ENCODE results near the gene POMC.
"Not testable (repeated sequence)": the region's sequence is repeated elsewhere in the genome, so short reads cannot be mapped to it uniquely, and the experiment has no call there.

Gene POMC

DNA sequence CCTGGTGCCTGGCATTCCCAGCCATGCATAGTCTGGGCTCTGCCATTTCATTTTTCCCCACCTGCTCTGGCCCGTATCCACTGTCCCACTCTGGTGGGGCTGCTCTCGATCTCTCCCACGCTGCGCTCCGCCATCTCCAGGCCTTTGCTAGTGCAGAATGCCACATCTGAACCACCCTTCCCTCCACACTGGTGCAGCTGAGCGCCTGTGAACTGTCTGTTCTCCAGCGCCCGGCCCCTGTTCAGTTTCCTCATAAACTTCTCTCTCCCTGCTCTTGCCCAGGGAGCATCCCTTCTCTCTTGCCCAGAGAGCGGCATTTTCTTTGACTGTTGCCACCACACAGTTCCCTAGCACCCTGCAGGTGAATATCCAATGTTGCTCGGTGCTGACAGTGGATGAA, 21.5 kb downstream of the POMC start:
- no peak overlapping the region for H2AFZ ChIP-seq (ENCODE audit: low read depth, low read length)
- no peaks in the 10 kb centered on the region for H3K9me3 ChIP-seq (ENCODE audit: low read length)
- H3K36me3 ChIP-seq (ENCODE audit: insufficient read depth, low read length): peaks cover 35% of the 10 kb centered on the region
- no peaks in the 10 kb centered on the region for H3K4me1 ChIP-seq (ENCODE audit: insufficient read depth, low read length)
- no peak overlapping the region for H3K4me3 ChIP-seq (ENCODE audit: low read length)
- H3K27me3 ChIP-seq (ENCODE audit: insufficient read depth, low read length): no peaks in the 10 kb centered on the region

DNA sequence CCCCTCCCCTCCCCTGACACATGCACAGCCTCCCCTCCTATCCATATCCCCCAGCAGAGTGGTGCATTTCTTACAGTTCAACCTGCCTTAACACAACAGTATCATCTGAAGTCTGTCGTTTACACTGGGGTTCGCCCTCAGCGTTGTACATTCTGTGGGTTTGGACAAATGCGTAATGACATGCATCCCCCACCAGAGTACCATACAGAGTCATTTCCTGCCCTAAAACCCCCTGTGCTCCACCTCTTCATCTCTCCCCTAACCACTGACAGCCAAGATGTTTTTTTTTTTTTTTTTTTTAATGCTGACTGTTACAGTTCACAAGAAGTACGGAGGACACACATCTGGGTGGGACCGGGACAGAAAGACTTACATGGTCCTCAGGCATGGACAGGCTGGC, 22.6 kb downstream of the POMC start:
- Histone ChIP-seq H3K4me1 (ENCODE audit: insufficient read depth, low read length) (no peaks in the 10 kb centered on the region), H3K36me3 (ENCODE audit: insufficient read depth, low read length) (peaks cover 42% of the 10 kb centered on the region), H3K27me3 (ENCODE audit: insufficient read depth, low read length) (no peaks in the 10 kb centered on the region), H2AFZ (ENCODE audit: low read depth, low read length) (no peak overlapping the region), H3K9me3 (ENCODE audit: low read length) (no peaks in the 10 kb centered on the region), H3K4me3 (ENCODE audit: low read length) (no peak overlapping the region)

DNA sequence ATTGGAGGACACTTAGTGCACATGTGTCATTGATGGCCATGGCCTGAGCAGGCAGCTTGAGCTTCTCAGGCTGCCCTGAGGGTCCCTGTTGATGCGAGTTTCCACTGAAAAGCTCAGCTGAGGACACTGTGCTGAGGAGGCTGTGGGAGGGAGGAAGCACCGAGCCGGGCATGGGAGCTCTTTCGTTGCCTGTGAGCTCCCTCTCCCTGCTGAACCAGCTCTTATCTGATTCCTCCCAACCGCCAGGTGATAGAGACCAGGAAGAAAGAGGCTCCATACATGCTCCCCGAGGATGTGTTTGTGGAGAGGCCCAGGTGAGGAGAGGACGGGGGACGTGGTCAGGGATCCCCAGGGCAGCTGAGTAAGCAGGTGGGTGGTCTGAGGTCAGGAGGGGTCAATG, 27.3 kb downstream of the POMC start:
- Histone ChIP-seq H3K9me3 (ENCODE audit: low read length) (no peaks in the 10 kb centered on the region), H3K36me3 (ENCODE audit: insufficient read depth, low read length) (peaks cover 51% of the 10 kb centered on the region), H3K4me3 (ENCODE audit: low read length) (no peak overlapping the region), H3K4me1 (ENCODE audit: insufficient read depth, low read length) (no peaks in the 10 kb centered on the region), H2AFZ (ENCODE audit: low read depth, low read length) (no peak overlapping the region), H3K27me3 (ENCODE audit: insufficient read depth, low read length) (no peaks in the 10 kb centered on the region)

DNA sequence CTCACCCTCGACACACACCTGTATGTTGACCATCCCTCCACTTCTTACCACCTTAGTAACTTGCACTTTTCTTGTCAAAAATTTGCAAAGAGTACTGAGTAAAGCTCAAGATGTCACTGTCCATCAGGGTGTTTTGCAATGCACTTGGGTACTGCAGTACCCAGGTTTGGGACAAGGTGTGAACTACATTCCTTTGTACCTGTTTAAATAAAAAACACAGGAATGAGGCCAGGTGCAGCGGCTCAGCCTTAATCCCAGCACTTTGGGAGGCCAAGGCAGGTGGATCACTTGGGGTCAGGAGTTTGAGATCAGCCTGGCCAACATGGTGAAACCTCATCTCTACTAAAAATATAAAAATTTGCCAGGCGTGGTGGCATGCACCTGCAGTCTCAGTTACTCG, 27.8 kb downstream of the POMC start:
- not testable (repeated sequence) for H3K4me3 ChIP-seq (ENCODE audit: low read length); H3K27me3 ChIP-seq (ENCODE audit: insufficient read depth, low read length); H3K9me3 ChIP-seq (ENCODE audit: low read length); H3K4me1 ChIP-seq (ENCODE audit: insufficient read depth, low read length); H2AFZ ChIP-seq (ENCODE audit: low read depth, low read length)
- H3K36me3 ChIP-seq (ENCODE audit: insufficient read depth, low read length): peaks cover 51% of the 10 kb centered on the region

DNA sequence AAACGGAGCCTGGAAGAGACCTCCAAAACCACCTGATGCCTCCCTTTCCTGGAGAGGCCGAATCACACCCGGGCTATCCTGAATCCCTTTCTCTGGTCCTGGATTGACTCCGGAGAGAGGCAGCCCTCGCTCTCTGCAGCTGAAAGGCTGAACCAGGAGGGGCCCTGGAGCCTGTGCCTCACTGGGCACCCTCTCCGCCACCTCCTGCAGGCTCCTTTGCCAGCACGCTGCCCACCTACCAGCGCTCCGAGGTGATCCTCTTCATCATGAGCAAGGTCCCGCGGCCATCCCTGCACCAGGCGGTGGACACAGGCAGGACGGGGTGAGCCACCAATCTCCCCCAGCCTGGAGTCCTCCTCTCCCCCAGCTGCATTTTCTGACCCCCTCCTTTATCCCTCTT, 35.7 kb downstream of the POMC start:
- no peak overlapping the region for H2AFZ ChIP-seq (ENCODE audit: low read depth, low read length)
- no peaks in the 10 kb centered on the region for H3K9me3 ChIP-seq (ENCODE audit: low read length)
- H3K4me1 ChIP-seq (ENCODE audit: insufficient read depth, low read length): peaks cover 2% of the 10 kb centered on the region
- no peak overlapping the region for H3K4me3 ChIP-seq (ENCODE audit: low read length)
- peaks cover 37% of the 10 kb centered on the region for H3K36me3 ChIP-seq (ENCODE audit: insufficient read depth, low read length)
- no peaks in the 10 kb centered on the region for H3K27me3 ChIP-seq (ENCODE audit: insufficient read depth, low read length)

DNA sequence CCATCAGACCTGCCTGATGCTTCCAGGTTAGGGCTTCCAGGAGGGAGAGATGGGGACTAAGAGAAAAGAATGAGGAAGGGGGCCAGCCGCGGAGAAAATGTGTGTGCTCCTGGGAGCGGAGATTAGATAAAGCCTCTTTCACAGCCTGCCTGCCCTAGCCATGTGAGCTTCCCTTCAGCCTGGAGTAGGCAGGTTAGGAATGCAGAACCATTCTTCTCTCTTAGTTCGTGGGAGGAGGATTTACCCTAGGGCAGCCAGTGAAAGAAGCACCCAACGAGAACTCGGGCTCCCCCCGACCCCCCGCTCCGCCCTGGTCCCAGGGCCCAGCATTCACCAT, 36.1 kb downstream of the POMC start:
- Histone ChIP-seq H2AFZ (ENCODE audit: low read depth, low read length) (no peak overlapping the region), H3K36me3 (ENCODE audit: insufficient read depth, low read length) (peaks cover 35% of the 10 kb centered on the region), H3K4me1 (ENCODE audit: insufficient read depth, low read length) (peaks cover 2% of the 10 kb centered on the region)

DNA sequence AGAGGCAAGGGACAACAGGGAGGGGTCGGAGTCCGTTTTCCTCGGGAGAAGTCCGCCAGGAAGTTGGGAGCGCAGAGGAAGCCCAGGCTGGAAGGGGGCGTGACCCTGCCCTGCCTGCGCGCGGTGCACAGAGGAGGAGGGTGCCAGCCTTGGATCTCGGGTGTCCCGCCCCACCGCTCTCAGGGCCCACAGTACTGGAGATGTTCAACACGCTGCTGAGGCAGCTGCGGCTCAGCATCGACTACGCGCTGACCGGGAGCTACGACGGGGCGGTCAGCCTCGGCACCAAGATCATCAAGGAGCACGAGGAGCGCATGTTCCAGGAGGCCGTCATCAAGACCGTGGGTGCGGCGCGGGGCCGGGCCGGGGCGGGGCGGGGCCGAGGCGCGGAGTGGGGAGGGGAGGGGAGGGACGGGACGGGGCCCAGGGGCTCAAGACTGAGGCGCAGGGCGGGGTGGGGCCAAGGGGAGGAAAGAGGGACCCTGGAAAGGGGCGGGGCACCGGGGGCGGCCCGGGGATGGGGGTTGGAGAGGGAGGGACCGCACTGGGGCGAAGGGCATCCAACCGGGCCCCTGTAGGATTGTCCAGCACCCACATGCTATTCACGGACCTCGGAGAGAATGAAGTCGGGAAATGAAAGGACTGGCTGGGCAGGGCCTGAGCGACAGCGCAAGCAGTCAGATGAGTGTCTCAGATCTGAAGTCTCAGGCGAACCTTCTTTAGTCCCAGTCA, 36.6 kb downstream of the POMC start:
- Histone ChIP-seq H3K27me3 (ENCODE audit: insufficient read depth, low read length) (no peaks in the 10 kb centered on the region), H3K36me3 (ENCODE audit: insufficient read depth, low read length) (peaks cover 29% of the 10 kb centered on the region), H3K4me3 (ENCODE audit: low read length) (no peak overlapping the region), H2AFZ (ENCODE audit: low read depth, low read length) (no peak overlapping the region), H3K4me1 (ENCODE audit: insufficient read depth, low read length) (peaks cover 2% of the 10 kb centered on the region), H3K9me3 (ENCODE audit: low read length) (no peaks in the 10 kb centered on the region)

More for the DNA sequence above, 36.1 kb downstream of the POMC start:
- no peaks in the 10 kb centered on the region for H3K27me3 ChIP-seq (ENCODE audit: insufficient read depth, low read length)
- no peaks in the 10 kb centered on the region for H3K9me3 ChIP-seq (ENCODE audit: low read length)
- H3K4me3 ChIP-seq (ENCODE audit: low read length): no peak overlapping the region

DNA sequence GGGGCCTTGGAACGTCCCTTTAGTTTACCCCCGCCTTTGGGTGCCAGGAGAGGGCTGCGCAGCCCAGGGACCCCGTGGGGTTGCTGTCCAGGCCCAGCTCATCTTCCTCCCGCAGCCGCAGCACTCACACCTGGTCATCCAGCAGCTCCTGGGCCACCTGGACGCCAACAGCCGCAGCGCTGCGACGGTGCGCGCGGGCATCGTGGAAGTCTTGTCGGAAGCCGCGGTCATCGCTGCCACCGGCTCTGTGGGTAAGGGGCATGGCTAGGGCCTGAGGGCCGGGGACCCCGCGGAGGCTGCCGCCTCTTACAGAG, 37.2 kb downstream of the POMC start:
- peaks cover 29% of the 10 kb centered on the region for H3K36me3 ChIP-seq (ENCODE audit: insufficient read depth, low read length)
- no peaks in the 10 kb centered on the region for H3K27me3 ChIP-seq (ENCODE audit: insufficient read depth, low read length)
- no peaks in the 10 kb centered on the region for H3K9me3 ChIP-seq (ENCODE audit: low read length)
- H3K4me1 ChIP-seq (ENCODE audit: insufficient read depth, low read length): peaks cover 2% of the 10 kb centered on the region
- H3K4me3 ChIP-seq (ENCODE audit: low read length): no peak overlapping the region
- no peak overlapping the region for H2AFZ ChIP-seq (ENCODE audit: low read depth, low read length)

DNA sequence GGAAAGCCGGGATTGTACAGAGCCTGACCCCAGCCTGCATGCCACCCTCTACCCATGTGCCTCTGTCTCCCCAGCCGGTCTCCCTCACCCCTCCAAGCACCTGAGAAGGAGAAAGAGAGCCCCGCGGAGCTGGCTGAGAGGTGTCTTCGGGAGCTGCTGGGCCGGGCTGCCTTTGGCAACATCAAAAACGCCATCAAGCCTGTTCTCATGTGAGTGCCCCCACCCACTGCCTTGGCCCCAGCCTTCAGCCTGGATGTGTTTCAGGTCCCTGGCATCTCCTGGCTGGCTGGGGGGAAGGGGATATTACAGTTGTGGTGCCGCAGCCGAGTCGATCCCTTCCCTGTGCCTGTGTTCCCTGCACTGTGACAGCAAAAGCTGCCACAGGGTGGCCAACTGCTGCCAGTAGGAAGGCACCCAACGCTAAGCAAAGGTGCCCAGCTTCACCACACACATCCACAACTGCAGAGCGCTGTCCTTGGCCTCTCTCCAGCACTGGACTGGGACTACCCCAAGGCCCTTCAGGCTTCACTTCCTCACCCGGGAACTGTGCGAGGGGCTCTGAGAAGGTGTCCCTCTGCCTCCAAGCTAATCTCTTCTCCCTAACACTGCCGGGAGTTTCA, 38.4 kb downstream of the POMC start:
- Histone ChIP-seq H3K4me3 (ENCODE audit: low read length) (no peak overlapping the region), H2AFZ (ENCODE audit: low read depth, low read length) (no peak overlapping the region), H3K4me1 (ENCODE audit: insufficient read depth, low read length) (peaks cover 2% of the 10 kb centered on the region), H3K27me3 (ENCODE audit: insufficient read depth, low read length) (no peaks in the 10 kb centered on the region), H3K9me3 (ENCODE audit: low read length) (no peaks in the 10 kb centered on the region), H3K36me3 (ENCODE audit: insufficient read depth, low read length) (peaks cover 18% of the 10 kb centered on the region)

DNA sequence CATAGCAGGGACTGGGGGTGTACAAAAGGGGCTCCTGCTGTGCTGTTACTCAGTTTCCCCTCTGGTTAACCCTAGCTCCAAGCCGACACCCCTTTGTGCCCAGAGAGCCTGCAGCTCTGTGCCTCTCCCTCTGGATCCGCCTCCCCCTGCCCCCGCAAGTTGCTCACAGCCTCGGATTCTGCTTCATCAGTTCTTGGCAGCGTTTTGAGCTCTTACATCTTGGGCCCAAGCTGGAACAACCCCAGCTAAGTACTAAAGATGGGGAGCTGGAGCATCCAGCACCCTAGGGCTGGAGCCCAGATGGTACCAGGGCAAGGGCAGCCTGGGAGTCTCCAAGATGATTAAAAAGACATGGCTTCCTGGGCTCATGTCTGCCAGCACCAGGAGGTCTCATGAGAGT, 40.7 kb downstream of the POMC start:
- Histone ChIP-seq H3K36me3 (ENCODE audit: insufficient read depth, low read length) (peaks cover 10% of the 10 kb centered on the region), H3K4me1 (ENCODE audit: insufficient read depth, low read length) (peaks cover 2% of the 10 kb centered on the region), H2AFZ (ENCODE audit: low read depth, low read length) (no peak overlapping the region), H3K4me3 (ENCODE audit: low read length) (no peak overlapping the region), H3K27me3 (ENCODE audit: insufficient read depth, low read length) (no peaks in the 10 kb centered on the region), H3K9me3 (ENCODE audit: low read length) (no peaks in the 10 kb centered on the region)

DNA sequence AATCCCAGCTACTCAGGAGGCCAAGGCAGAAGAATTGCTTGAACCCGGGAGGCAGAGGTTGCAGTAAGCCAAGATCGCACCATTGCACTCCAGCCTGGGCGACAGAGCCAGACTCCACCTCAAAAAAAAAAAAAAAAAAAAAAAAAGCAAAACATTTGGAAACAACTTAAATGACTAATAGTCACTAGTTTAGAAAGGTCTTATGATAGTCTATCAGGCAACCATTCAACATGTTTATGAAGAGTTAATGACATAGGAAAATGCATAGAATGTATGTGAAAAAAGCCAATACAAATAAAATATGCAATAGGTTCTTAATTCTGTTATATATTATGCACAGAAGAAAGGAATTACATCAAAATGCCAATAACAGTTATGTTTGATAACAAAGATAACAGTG, 41.3 kb downstream of the POMC start:
- peaks cover 14% of the 10 kb centered on the region for H3K36me3 ChIP-seq (ENCODE audit: insufficient read depth, low read length)
- not testable (repeated sequence) for H3K4me1 ChIP-seq (ENCODE audit: insufficient read depth, low read length); H3K9me3 ChIP-seq (ENCODE audit: low read length); H3K4me3 ChIP-seq (ENCODE audit: low read length); H3K27me3 ChIP-seq (ENCODE audit: insufficient read depth, low read length); H2AFZ ChIP-seq (ENCODE audit: low read depth, low read length)

DNA sequence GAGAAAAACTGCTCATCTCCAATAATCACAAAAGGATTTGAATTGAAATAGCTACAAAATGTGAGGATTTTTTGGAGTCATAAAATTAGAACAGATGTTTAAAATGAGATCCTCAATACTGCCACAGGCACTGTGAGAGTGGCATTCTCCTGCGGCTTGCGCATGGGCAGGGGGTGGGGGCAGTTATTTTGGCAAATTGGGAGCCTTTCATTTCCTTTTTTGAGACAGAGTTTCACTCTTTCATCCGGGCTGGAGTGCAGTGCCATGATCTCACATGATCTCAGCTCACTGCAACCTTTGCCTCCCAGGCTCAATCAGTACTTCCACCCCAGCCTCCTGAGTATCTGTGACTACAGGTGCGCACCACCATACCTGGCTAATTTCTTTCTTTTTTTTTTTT, 42.4 kb downstream of the POMC start:
- H3K27me3 ChIP-seq (ENCODE audit: insufficient read depth, low read length): no peaks in the 10 kb centered on the region
- H3K4me3 ChIP-seq (ENCODE audit: low read length): no peak overlapping the region
- H3K9me3 ChIP-seq (ENCODE audit: low read length): no peaks in the 10 kb centered on the region
- no peak overlapping the region for H2AFZ ChIP-seq (ENCODE audit: low read depth, low read length)
- peaks cover 14% of the 10 kb centered on the region for H3K36me3 ChIP-seq (ENCODE audit: insufficient read depth, low read length)
- peaks cover 2% of the 10 kb centered on the region for H3K4me1 ChIP-seq (ENCODE audit: insufficient read depth, low read length)

DNA sequence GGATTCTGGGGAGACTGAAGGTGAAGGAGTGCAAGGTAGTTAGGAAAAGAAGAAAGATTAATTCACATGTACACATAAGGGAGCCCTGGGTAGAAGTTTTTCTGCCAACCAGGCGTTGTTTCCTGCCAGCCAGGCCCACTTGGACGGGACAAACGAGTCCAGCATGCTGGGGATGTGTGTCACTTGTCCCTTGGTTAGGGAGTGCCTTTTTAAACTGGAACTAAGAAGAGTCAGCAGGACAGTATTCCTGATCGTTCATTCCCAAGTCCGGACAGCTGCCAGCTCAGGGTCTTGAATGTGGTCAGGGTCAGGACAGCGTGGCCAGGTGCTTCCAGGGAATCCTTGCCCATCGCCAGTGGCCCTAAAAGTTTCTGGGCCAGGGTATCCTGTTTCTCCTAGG, 43.2 kb downstream of the POMC start:
- Histone ChIP-seq H3K27me3 (ENCODE audit: insufficient read depth, low read length) (no peaks in the 10 kb centered on the region), H3K4me3 (ENCODE audit: low read length) (no peak overlapping the region), H3K36me3 (ENCODE audit: insufficient read depth, low read length) (peaks cover 12% of the 10 kb centered on the region), H3K4me1 (ENCODE audit: insufficient read depth, low read length) (peaks cover 2% of the 10 kb centered on the region), H3K9me3 (ENCODE audit: low read length) (no peaks in the 10 kb centered on the region), H2AFZ (ENCODE audit: low read depth, low read length) (no peak overlapping the region)

DNA sequence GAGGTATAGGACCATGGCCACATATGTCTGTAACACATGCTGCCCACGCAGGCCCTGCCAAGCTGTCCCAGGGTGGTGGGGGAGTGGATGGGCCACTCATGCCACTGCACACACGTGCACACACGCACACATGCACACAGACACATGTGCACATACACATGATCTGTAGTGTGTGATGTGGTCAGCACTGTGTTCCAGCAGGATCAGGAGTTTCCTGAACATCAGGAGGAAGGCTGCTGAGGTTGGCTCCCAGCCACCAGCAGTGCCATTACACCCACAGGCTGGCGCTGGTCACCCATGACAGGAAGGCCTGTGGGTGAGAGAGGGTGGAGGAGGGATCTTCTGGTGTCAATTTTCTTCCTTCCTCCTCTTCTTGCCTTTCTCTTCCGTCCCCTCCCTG, 44.7 kb downstream of the POMC start:
- peaks cover 12% of the 10 kb centered on the region for H3K36me3 ChIP-seq (ENCODE audit: insufficient read depth, low read length)
- H2AFZ ChIP-seq (ENCODE audit: low read depth, low read length): no peak overlapping the region
- H3K27me3 ChIP-seq (ENCODE audit: insufficient read depth, low read length): no peaks in the 10 kb centered on the region
- H3K4me1 ChIP-seq (ENCODE audit: insufficient read depth, low read length): no peaks in the 10 kb centered on the region
- H3K9me3 ChIP-seq (ENCODE audit: low read length): no peaks in the 10 kb centered on the region
- H3K4me3 ChIP-seq (ENCODE audit: low read length): no peak overlapping the region

Measured in neuron (in vitro differentiated cells).